IMR-90 (cell line): ENCODE measurements around the gene FRAS1. TPM values are rescaled to one million over a fixed set of nuclear protein-coding genes. Genes with fewer than 3 reads are reported as not detected.

Source experiments
- ATAC-seq: fragments of 200-7000 bp; cut with Tn5 transposase; 2 replicates; pipeline ENCODE4 v1.9.1; 2020; ENCODE audit warnings: low read depth, mild to moderate bottlenecking, moderate library complexity
- BruUV-seq: library from RNA; stranded (reverse); fragments of 400-500 nt; replicated peaks from 2 replicates; lab custom pipeline; 2021; lab: Mats Ljungman, UMichigan
- CTCF ChIA-PET: fragments of 300-600 bp; formaldehyde crosslinking; extraction: SDS; loops from one replicate; lab custom pipeline; 2021; ENCODE audit warnings: antibody characterized with exemption; lab: Yijun Ruan, JAX
- POLR2A ChIA-PET: fragments of 300-600 bp; sonication (Branson Sonifier 250); formaldehyde crosslinking; loops from one replicate; lab custom pipeline; 2022; ENCODE audit warnings: antibody characterized with exemption; ENCODE audit not compliant: unreplicated experiment; lab: Charles Lee
- DNase-seq: peaks from one replicate; pipeline ENCODE4 v3.0.0; 2013
- H2AFZ ChIP-seq: replicated peaks from 2 replicates; pipeline ENCODE3; 2013; ENCODE audit warnings: low read length, mild to moderate bottlenecking; ENCODE audit not compliant: poor library complexity
- H2AK5ac ChIP-seq: 2 replicates; pipeline ENCODE4 v1.6.1; 2013; ENCODE audit warnings: low read depth, low read length, inconsistent platforms
- H2AK9ac ChIP-seq: replicated peaks from 2 replicates; pipeline ENCODE3; 2013; ENCODE audit warnings: mild to moderate bottlenecking, low read depth, low read length, moderate library complexity; ENCODE audit not compliant: poor library complexity
- H2BK120ac ChIP-seq: 2 replicates; pipeline ENCODE4 v1.6.1; 2013; ENCODE audit warnings: low read depth, low read length, inconsistent platforms
- H2BK15ac ChIP-seq: 3 replicates; pipeline ENCODE4 v1.6.1; 2013; ENCODE audit warnings: low read depth, low read length, inconsistent platforms
- H2BK20ac ChIP-seq: 2 replicates; pipeline ENCODE4 v1.6.1; 2013; ENCODE audit warnings: low read depth, mild to moderate bottlenecking, inconsistent platforms, low read length, moderate library complexity
- H2BK5ac ChIP-seq: 2 replicates; pipeline ENCODE4 v1.6.1; 2013; ENCODE audit warnings: mild to moderate bottlenecking, low read depth, low read length, inconsistent platforms; ENCODE audit not compliant: poor library complexity, severe bottlenecking
- H3K14ac ChIP-seq: replicated peaks from 2 replicates; pipeline ENCODE4 v1.6.1; 2013; ENCODE audit warnings: low read depth, low read length, inconsistent platforms
- H3K18ac ChIP-seq: 2 replicates; pipeline ENCODE4 v1.6.1; 2013; ENCODE audit warnings: low read depth, low read length, control low read depth
- H3K23ac ChIP-seq: 2 replicates; pipeline ENCODE4 v1.6.1; 2013; ENCODE audit warnings: low read depth, low read length, inconsistent platforms
- H3K27ac ChIP-seq: 2 replicates; pipeline ENCODE4 v1.5.1; 2013; ENCODE audit warnings: mild to moderate bottlenecking, control low read depth, low read length; ENCODE audit not compliant: insufficient read depth
- H3K27me3 ChIP-seq: 2 replicates; pipeline ENCODE4 v1.6.1; 2013; ENCODE audit warnings: low read length; ENCODE audit not compliant: control insufficient read depth, insufficient read depth
- H3K36me3 ChIP-seq: 2 replicates; pipeline ENCODE4 v1.6.1; 2013; ENCODE audit warnings: low read length, mixed read lengths; ENCODE audit not compliant: control insufficient read depth, insufficient read depth
- H3K4ac ChIP-seq: 2 replicates; pipeline ENCODE4 v1.6.1; 2013; ENCODE audit warnings: low read depth, low read length, inconsistent platforms
- H3K4me1 ChIP-seq: 2 replicates; pipeline ENCODE4 v1.6.1; 2013; ENCODE audit warnings: low read length, mixed read lengths; ENCODE audit not compliant: control insufficient read depth, insufficient read depth
- H3K4me2 ChIP-seq: 2 replicates; pipeline ENCODE4 v1.6.1; 2013; ENCODE audit warnings: low read depth, mild to moderate bottlenecking, control low read depth, low read length, moderate library complexity
- H3K4me3 ChIP-seq: 2 replicates; pipeline ENCODE4 v1.5.1; 2013; ENCODE audit warnings: low read depth, mild to moderate bottlenecking, control low read depth, low read length, moderate library complexity; ENCODE audit not compliant: insufficient read depth
- H3K56ac ChIP-seq: 2 replicates; pipeline ENCODE4 v1.6.1; 2013; ENCODE audit warnings: low read length, inconsistent platforms; ENCODE audit not compliant: insufficient read depth; ENCODE audit errors: extremely low read depth
- H3K79me1 ChIP-seq, 2 experiments: 2 replicates each; pipeline ENCODE4 v1.6.1; 2013; ENCODE audit warnings: low read length in 2 of 2, inconsistent platforms in 1 of 2, low read depth in 1 of 2
- H3K9ac ChIP-seq: 2 replicates; pipeline ENCODE4 v1.6.1; 2013; ENCODE audit warnings: low read depth, low read length, control low read depth
- H3K9me1 ChIP-seq: 2 replicates; pipeline ENCODE4 v1.6.1; 2013; ENCODE audit warnings: low read length, inconsistent platforms; ENCODE audit not compliant: insufficient read depth
- H3K9me3 ChIP-seq: 2 replicates; pipeline ENCODE4 v1.6.1; 2013; ENCODE audit warnings: low read length; ENCODE audit not compliant: control insufficient read depth, insufficient read depth
- H4K20me1 ChIP-seq: 2 replicates; pipeline ENCODE4 v1.6.1; 2013; ENCODE audit warnings: low read length, inconsistent platforms; ENCODE audit not compliant: insufficient read depth
- H4K5ac ChIP-seq: 2 replicates; pipeline ENCODE4 v1.6.1; 2013; ENCODE audit warnings: mild to moderate bottlenecking, low read depth, low read length, control low read depth
- H4K8ac ChIP-seq, 2 experiments: 2 replicates each; pipeline ENCODE4 v1.6.1; 2013; ENCODE audit warnings: low read depth in 2 of 2, low read length in 2 of 2, control low read depth in 1 of 2, inconsistent platforms in 1 of 2
- H4K91ac ChIP-seq: 2 replicates; pipeline ENCODE4 v1.6.1; 2013; ENCODE audit warnings: low read depth, low read length, inconsistent platforms; ENCODE audit not compliant: insufficient read depth
- BHLHE40 ChIP-seq: fragments of 150-350 bp; IDR thresholded peaks from 2 replicates; pipeline ENCODE4 v1.6.1; 2016; ENCODE audit warnings: mild to moderate bottlenecking, low read depth, low read length
- CEBPB ChIP-seq: IDR thresholded peaks from 2 replicates; pipeline ENCODE4 v1.6.1; 2012; ENCODE audit warnings: low read depth, low read length, improper control_type of control experiment
- FOS ChIP-seq: fragments of 150-350 bp; IDR thresholded peaks from 2 replicates; pipeline ENCODE4 v1.6.1; 2016; ENCODE audit warnings: low read depth, low read length
- MAFK ChIP-seq: IDR thresholded peaks from 2 replicates; pipeline ENCODE4 v1.6.1; 2012; ENCODE audit warnings: low read depth, low read length, improper control_type of control experiment
- MAZ ChIP-seq: IDR thresholded peaks from 2 replicates; pipeline ENCODE4 v1.6.1; 2012; ENCODE audit warnings: low read depth, mild to moderate bottlenecking, low read length, improper control_type of control experiment, moderate library complexity, borderline replicate concordance
- MXI1 ChIP-seq: IDR thresholded peaks from 2 replicates; pipeline ENCODE4 v1.6.1; 2012; ENCODE audit warnings: low read depth, mild to moderate bottlenecking, low read length, moderate library complexity, borderline replicate concordance
- NFE2L2 ChIP-seq: fragments of 150-350 bp; IDR thresholded peaks from 2 replicates; pipeline ENCODE4 v1.6.1; 2016; ENCODE audit warnings: low read depth, mild to moderate bottlenecking, low read length
- POLR2A ChIP-seq: IDR thresholded peaks from 2 replicates; pipeline ENCODE4 v1.6.1; 2012; ENCODE audit warnings: mild to moderate bottlenecking, low read depth, low read length
- RAD21 ChIP-seq: IDR thresholded peaks from 2 replicates; pipeline ENCODE4 v1.6.1; 2012; ENCODE audit warnings: low read length, improper control_type of control experiment
- RCOR1 ChIP-seq: IDR thresholded peaks from 2 replicates; pipeline ENCODE4 v1.6.1; 2012; ENCODE audit warnings: mild to moderate bottlenecking, low read length, improper control_type of control experiment; ENCODE audit not compliant: insufficient replicate concordance
- RFX5 ChIP-seq: IDR thresholded peaks from 2 replicates; pipeline ENCODE4 v1.8.0; 2012; ENCODE audit warnings: low read depth, mild to moderate bottlenecking, low read length, moderate library complexity
- SMC3 ChIP-seq: fragments of 150-350 bp; IDR thresholded peaks from 2 replicates; pipeline ENCODE4 v1.6.1; 2016; ENCODE audit warnings: low read depth, mild to moderate bottlenecking, antibody characterized with exemption, low read length, moderate library complexity
- dilution Hi-C: fragments of 300-500 bp; cut with HindIII; formaldehyde crosslinking; loops from one replicate; pipeline ENCODE4 v1.14.3; 2018; ENCODE audit warnings: low sequenced_read_pairs; ENCODE audit not compliant: unreplicated experiment
- in situ Hi-C: fragments of 300-500 bp; cut with MboI; formaldehyde crosslinking; loops from 3 replicates; pipeline ENCODE4 v1.14.3; 2019; ENCODE audit warnings: low sequenced_read_pairs, inconsistent platforms, mixed read lengths
- intact Hi-C: fragments of 100-400 bp; cut with micrococcal nuclease; formaldehyde crosslinking; loops from 2 replicates; pipeline ENCODE4 v1.10.0; 2022
- polyA plus RNA-seq, 3 experiments: library from polyadenylated mRNA; depleted of rRNA; stranded (reverse); fragments of >200 nt; gene quantifications; 2 replicates each; pipeline ENCODE4 v1.2.3, GENCODE V29; 2012; ENCODE audit warnings: low replicate concordance in 1 of 3
- total RNA-seq: library from RNA; depleted of rRNA; stranded (reverse); fragments of >200 nt; gene quantifications from 2 replicates; pipeline ENCODE4 v1.2.3, GENCODE V29; 2012
- TF ChIP-seq, protein P1 (sequence below): fragments of 150-350 bp; IDR thresholded peaks from 2 replicates; pipeline ENCODE4 v1.6.1; 2017; ENCODE audit warnings: mild to moderate bottlenecking, antibody characterized with exemption, low read length, low read depth

FRAS1 gene
- total and polyA plus RNA-seq, 2 of the 4 experiments (the other 2 are of a cell fraction) = under 0.01 to 0.03 TPM

DNA sequence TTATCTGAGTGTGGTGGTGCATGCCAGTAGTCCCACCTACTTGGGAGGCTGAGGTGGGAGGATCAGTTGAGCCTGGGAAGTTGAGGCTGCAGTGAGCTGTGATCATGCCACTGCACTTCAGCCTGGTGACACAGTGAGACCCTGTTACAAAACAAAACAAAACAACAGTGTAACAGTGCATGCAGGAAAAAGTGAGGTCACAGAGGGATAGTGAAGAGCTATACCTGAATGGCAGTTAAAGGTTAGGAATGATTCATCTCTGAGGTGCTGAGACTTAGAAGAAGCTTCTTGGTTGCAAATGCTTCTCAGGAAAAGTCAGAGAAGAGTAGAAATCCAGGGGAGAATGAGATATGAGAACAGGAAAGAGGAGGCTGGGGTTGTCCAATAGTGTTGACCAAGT, 178.7 kb downstream of the FRAS1 start:
- POLR2A ChIA-PET = no interaction called here
- ATAC-seq = no peak
- DNase-seq = no peak

More for the DNA sequence above, 178.7 kb downstream of the FRAS1 start:
- Histone ChIP-seq H4K8ac (no peak overlapping the region), H3K18ac (no peak overlapping the region), H3K4me2 (no peak overlapping the region), H3K27me3 (no peaks in the 10 kb centered on the region), H3K9me1 (no peaks in the 10 kb centered on the region), H3K23ac (no peak overlapping the region), H2BK20ac (no peak overlapping the region), H3K14ac (no peak overlapping the region), H2BK15ac (no peak overlapping the region), H2AK9ac (no peak overlapping the region), H2AK5ac (no peak overlapping the region), H3K9me3 (no peaks in the 10 kb centered on the region), H2BK5ac (no peak overlapping the region), H3K36me3 (no peaks in the 10 kb centered on the region), H4K91ac (no peak overlapping the region), H3K27ac (no peak overlapping the region), H3K4ac (no peak overlapping the region), H3K4me1 (no peaks in the 10 kb centered on the region), H2AFZ (no peak overlapping the region), H2BK120ac (no peak overlapping the region), H4K5ac (no peak overlapping the region), H4K20me1 (no peaks in the 10 kb centered on the region), H3K4me3 (no peak overlapping the region), H3K9ac (no peak overlapping the region), H3K56ac (no peak overlapping the region), H3K79me1 (no peaks in the 10 kb centered on the region)
- dilution Hi-C loops = no loop called here
- BruUV-seq = no TSS peak
- CTCF ChIA-PET = no interaction called here
- intact Hi-C loops = no loop called here
- TF ChIP-seq CEBPB (no peak), POLR2A (no peak), SMC3 (no peak), MXI1 (no peak), NFE2L2 (no peak), BHLHE40 (no peak), RAD21 (no peak), MAZ (no peak), RFX5 (no peak), RCOR1 (no peak), MAFK (no peak), FOS (no peak)
- TF ChIP-seq, protein P1, sequence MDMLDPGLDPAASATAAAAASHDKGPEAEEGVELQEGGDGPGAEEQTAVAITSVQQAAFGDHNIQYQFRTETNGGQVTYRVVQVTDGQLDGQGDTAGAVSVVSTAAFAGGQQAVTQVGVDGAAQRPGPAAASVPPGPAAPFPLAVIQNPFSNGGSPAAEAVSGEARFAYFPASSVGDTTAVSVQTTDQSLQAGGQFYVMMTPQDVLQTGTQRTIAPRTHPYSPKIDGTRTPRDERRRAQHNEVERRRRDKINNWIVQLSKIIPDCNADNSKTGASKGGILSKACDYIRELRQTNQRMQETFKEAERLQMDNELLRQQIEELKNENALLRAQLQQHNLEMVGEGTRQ = no peak
- in situ Hi-C loops = no loop called here
